Neural progenitor cell (in vitro differentiated cells): ENCODE results near the gene NDST1.

Source experiments
- CTCF ChIP-seq: fragments of 200-600 bp; sonication (generic); IDR thresholded peaks from 2 replicates; pipeline ENCODE4 v1.5.1; 2017; ENCODE audit warnings: antibody characterized with exemption, mild to moderate bottlenecking
- EZH2phosphoT487 ChIP-seq: fragments of 200-600 bp; sonication (generic); IDR thresholded peaks from 2 replicates; pipeline ENCODE4 v1.6.1; 2017; ENCODE audit warnings: antibody characterized with exemption

GRCh38 chr5:150486402-150487198 is 21.3 kb upstream of the NDST1 start:
- TF ChIP-seq CTCF (no peak), EZH2phosphoT487 (no peak)
